DOHH2 (cell line): ENCODE results near the gene SPINT2.

ENCODE experiments used
- H3F3A ChIP-seq: fragments of 200-600 bp; sonication (generic), shearing (Covaris generic); 2 replicates; pipeline ENCODE4 v1.6.0; 2016; ENCODE audit warnings: antibody characterized with exemption, mild to moderate bottlenecking; ENCODE audit not compliant: control insufficient read depth, insufficient read depth
- H3K27ac ChIP-seq: fragments of 200-600 bp; sonication (generic); 2 replicates; pipeline ENCODE4 v1.5.1; 2014; ENCODE audit warnings: low read depth, mild to moderate bottlenecking, low read length, moderate library complexity
- H3K27me3 ChIP-seq: fragments of 200-600 bp; sonication (generic); 2 replicates; pipeline ENCODE4 v1.6.1; 2014; ENCODE audit warnings: mild to moderate bottlenecking, low read length, mixed read lengths; ENCODE audit not compliant: control insufficient read depth
- H3K36me3 ChIP-seq: fragments of 200-600 bp; sonication (generic); 2 replicates; pipeline ENCODE4 v1.6.1; 2014; ENCODE audit warnings: mild to moderate bottlenecking, low read length, moderate library complexity, mixed read lengths; ENCODE audit not compliant: control insufficient read depth
- H3K4me1 ChIP-seq: fragments of 200-600 bp; sonication (generic); 2 replicates; pipeline ENCODE4 v1.6.1; 2014; ENCODE audit warnings: mild to moderate bottlenecking, low read length, mixed read lengths; ENCODE audit not compliant: control insufficient read depth
- H3K4me2 ChIP-seq: fragments of 200-600 bp; sonication (generic); 2 replicates; pipeline ENCODE4 v1.6.0; 2014; ENCODE audit warnings: mild to moderate bottlenecking, low read length, moderate library complexity
- H3K4me3 ChIP-seq: fragments of 200-600 bp; sonication (generic); 2 replicates; pipeline ENCODE4 v1.5.1; 2014; ENCODE audit warnings: mild to moderate bottlenecking, low read length, mixed read lengths
- H3K79me2 ChIP-seq: fragments of 200-600 bp; sonication (generic); 2 replicates; pipeline ENCODE4 v1.6.1; 2014; ENCODE audit warnings: mild to moderate bottlenecking, low read length, mixed read lengths; ENCODE audit not compliant: control insufficient read depth
- H3K9me2 ChIP-seq: fragments of 200-600 bp; sonication (generic); replicated peaks from 2 replicates; pipeline ENCODE4 v1.6.1; 2014; ENCODE audit warnings: mild to moderate bottlenecking, low read length, mixed read lengths; ENCODE audit not compliant: control insufficient read depth
- H3K9me3 ChIP-seq: fragments of 200-600 bp; sonication (generic); 2 replicates; pipeline ENCODE4 v1.6.1; 2014; ENCODE audit warnings: antibody characterized with exemption, low read length, mixed read lengths; ENCODE audit not compliant: control insufficient read depth, insufficient read depth
- H4K20me1 ChIP-seq: fragments of 200-600 bp; sonication (generic); 2 replicates; pipeline ENCODE4 v1.6.0; 2014; ENCODE audit warnings: low read depth, mild to moderate bottlenecking, antibody characterized with exemption, low read length, moderate library complexity; ENCODE audit not compliant: control insufficient read depth, insufficient read depth
- EZH2phosphoT487 ChIP-seq: fragments of 200-600 bp; sonication (generic); IDR thresholded peaks from 2 replicates; pipeline ENCODE4 v1.6.1; 2017; ENCODE audit warnings: borderline replicate concordance, mild to moderate bottlenecking, antibody characterized with exemption, low read length, moderate library complexity, mixed read lengths
- TF ChIP-seq, protein P1 (sequence below): fragments of 200-600 bp; sonication (generic); IDR thresholded peaks from one replicate; pipeline ENCODE4 v1.5.1; 2014; ENCODE audit warnings: antibody characterized with exemption, mild to moderate bottlenecking, low read depth, low read length; ENCODE audit not compliant: poor library complexity, severe bottlenecking

The SPINT2 gene

GRCh38 chr19:38251564-38252051 is 12.8 kb upstream of the SPINT2 start:
- no peak overlapping the region for H3K4me3 ChIP-seq

DNA sequence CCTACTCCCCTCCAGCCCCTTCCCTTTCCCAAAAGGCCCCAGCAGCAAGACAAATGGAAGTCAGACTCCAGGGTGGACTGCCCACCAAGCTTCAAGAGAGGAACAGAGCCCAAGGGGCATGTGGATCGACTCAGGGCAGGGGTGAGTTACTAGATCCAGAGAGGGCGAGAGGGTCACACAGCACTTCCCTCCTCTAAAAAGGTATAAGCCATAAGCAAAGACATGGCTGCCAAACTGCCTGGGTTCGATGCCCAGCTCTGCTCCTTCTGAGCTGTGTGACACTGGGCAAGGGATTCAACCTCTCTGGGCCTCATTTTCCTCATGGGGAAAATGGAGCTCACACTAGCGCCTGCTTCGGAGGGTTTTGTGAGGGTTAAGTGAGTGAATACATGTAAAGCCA is 12.0 kb upstream of the SPINT2 start:
- Histone ChIP-seq H3K36me3 (no peaks in the 10 kb centered on the region), H4K20me1 (no peaks in the 10 kb centered on the region), H3F3A (no peaks in the 10 kb centered on the region), H3K79me2 (no peaks in the 10 kb centered on the region), H3K4me3 (no peak overlapping the region), H3K4me1 (peaks cover 10% of the 10 kb centered on the region), H3K4me2 (no peak overlapping the region), H3K27me3 (peaks cover 17% of the 10 kb centered on the region), H3K9me3 (no peaks in the 10 kb centered on the region), H3K27ac (no peak overlapping the region), H3K9me2 (no peaks in the 10 kb centered on the region)
- no peak for TF ChIP-seq EZH2phosphoT487
- TF ChIP-seq, protein P1, sequence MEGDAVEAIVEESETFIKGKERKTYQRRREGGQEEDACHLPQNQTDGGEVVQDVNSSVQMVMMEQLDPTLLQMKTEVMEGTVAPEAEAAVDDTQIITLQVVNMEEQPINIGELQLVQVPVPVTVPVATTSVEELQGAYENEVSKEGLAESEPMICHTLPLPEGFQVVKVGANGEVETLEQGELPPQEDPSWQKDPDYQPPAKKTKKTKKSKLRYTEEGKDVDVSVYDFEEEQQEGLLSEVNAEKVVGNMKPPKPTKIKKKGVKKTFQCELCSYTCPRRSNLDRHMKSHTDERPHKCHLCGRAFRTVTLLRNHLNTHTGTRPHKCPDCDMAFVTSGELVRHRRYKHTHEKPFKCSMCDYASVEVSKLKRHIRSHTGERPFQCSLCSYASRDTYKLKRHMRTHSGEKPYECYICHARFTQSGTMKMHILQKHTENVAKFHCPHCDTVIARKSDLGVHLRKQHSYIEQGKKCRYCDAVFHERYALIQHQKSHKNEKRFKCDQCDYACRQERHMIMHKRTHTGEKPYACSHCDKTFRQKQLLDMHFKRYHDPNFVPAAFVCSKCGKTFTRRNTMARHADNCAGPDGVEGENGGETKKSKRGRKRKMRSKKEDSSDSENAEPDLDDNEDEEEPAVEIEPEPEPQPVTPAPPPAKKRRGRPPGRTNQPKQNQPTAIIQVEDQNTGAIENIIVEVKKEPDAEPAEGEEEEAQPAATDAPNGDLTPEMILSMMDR: no peak

More at GRCh38 chr19:38251564-38252051, 12.8 kb upstream of the SPINT2 start:
- no peak for TF ChIP-seq EZH2phosphoT487
- TF ChIP-seq, protein P1: no peak
- Histone ChIP-seq H3K9me3 (no peaks in the 10 kb centered on the region), H3K9me2 (no peaks in the 10 kb centered on the region), H3K79me2 (no peaks in the 10 kb centered on the region), H4K20me1 (no peaks in the 10 kb centered on the region), H3K4me2 (no peak overlapping the region), H3K27ac (no peak overlapping the region), H3F3A (no peaks in the 10 kb centered on the region), H3K36me3 (no peaks in the 10 kb centered on the region), H3K27me3 (peaks cover 17% of the 10 kb centered on the region), H3K4me1 (peaks cover 10% of the 10 kb centered on the region)

DNA sequence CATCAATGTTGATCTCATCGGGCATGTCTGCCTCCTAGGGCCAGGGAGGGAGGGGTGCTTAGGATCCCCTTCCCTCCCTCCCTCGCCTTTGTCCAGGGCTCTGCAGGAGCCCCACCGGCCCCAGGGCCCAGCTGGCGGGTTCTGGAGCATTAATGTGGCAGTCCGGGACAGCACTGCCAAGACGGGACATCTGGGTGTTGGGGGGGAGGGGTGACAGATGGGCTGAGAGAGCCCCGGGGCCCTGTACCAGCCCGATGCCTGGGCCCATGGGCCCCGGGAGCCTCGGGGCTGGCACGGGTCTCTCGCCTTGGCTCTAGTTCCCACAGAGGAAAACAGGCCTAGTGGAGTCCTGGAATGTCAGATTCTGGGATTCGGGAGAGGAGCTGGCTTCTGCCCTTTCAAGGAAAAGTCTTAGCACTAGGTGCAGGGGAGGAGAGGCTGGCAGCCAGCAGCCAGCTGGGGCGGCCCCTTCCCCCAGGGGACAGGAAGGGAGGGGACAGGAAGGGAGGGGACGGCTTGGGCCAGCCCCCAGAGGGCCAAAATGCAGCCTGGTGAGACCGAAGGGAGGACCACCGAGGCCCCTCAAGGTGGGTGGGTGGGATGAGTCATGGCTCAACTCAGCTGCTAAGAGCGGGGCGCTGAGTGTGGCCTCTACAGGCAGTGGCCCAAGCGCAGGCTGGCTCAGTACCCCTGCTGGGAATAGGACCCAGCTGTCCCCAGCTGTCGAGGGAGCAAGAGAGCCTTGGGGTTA is 11.3 kb upstream of the SPINT2 start:
- Histone ChIP-seq H3K4me2 (no peak overlapping the region), H3K9me2 (no peaks in the 10 kb centered on the region), H3F3A (no peaks in the 10 kb centered on the region), H4K20me1 (no peaks in the 10 kb centered on the region), H3K4me3 (no peak overlapping the region), H3K27ac (no peak overlapping the region), H3K4me1 (peaks cover 10% of the 10 kb centered on the region), H3K36me3 (no peaks in the 10 kb centered on the region), H3K9me3 (no peaks in the 10 kb centered on the region), H3K79me2 (no peaks in the 10 kb centered on the region), H3K27me3 (peaks cover 17% of the 10 kb centered on the region)
- TF ChIP-seq EZH2phosphoT487: no peak
- TF ChIP-seq, protein P1: no peak
